Measurements from ENCODE around the gene TXNRD3.

Gene TXNRD3

GRCh38 chr3:126568776-126569342, 86.1 kb downstream of the TXNRD3 start:
- DNase-seq: no peak
- Histone ChIP-seq H3F3A (ENCODE audit: insufficient read depth, low read length) (no peaks in the 10 kb centered on the region), H3K9me2 (replicated peaks; ENCODE audit: insufficient read depth, low read length) (no peaks in the 10 kb centered on the region), H3K79me2 (ENCODE audit: low read length) (no peaks in the 10 kb centered on the region), H3K4me3 (ENCODE audit: low read length) (no peak overlapping the region), H3K27me3 (replicated peaks; ENCODE audit: insufficient read depth, low read length) (no peaks in the 10 kb centered on the region), H3K4me2 (ENCODE audit: low read depth, low read length) (no peak overlapping the region), H3K9me3 (replicated peaks; ENCODE audit: insufficient read depth, low read length) (no peaks in the 10 kb centered on the region), H3K27ac (ENCODE audit: low read length) (no peak overlapping the region), H4K20me1 (ENCODE audit: insufficient read depth, low read length) (no peaks in the 10 kb centered on the region), H3K4me1 (ENCODE audit: low read length) (no peaks in the 10 kb centered on the region), H3K9ac (ENCODE audit: low read length) (no peak overlapping the region), H2AFZ (ENCODE audit: low read length) (no peak overlapping the region), H3K36me3 (replicated peaks; ENCODE audit: insufficient read depth, low read length) (no peaks in the 10 kb centered on the region)
- TF ChIP-seq EZH2phosphoT487 (IDR thresholded peaks at IDR 0.05; ENCODE audit: low read length) (no peak), CTCF (IDR thresholded peaks at IDR 0.05; ENCODE audit: low read length) (no peak), EZH2 (optimal IDR thresholded peaks at IDR 0.05; ENCODE audit: low read depth, low read length) (no peak)

- H3K4me2 ChIP-seq (ENCODE audit: low read depth, low read length): no peak overlapping the region
- no peaks in the 10 kb centered on the region for H3K27me3 ChIP-seq (replicated peaks; ENCODE audit: insufficient read depth, low read length)
- H2AFZ ChIP-seq (ENCODE audit: low read length): no peak overlapping the region
- no peaks in the 10 kb centered on the region for H3K4me1 ChIP-seq (ENCODE audit: low read length)
- no peaks in the 10 kb centered on the region for H3K9me3 ChIP-seq (replicated peaks; ENCODE audit: insufficient read depth, low read length)
- no peaks in the 10 kb centered on the region for H4K20me1 ChIP-seq (ENCODE audit: insufficient read depth, low read length)
- H3K79me2 ChIP-seq (ENCODE audit: low read length): no peaks in the 10 kb centered on the region
- no peak overlapping the region for H3K27ac ChIP-seq (ENCODE audit: low read length)
- no peaks in the 10 kb centered on the region for H3K36me3 ChIP-seq (replicated peaks; ENCODE audit: insufficient read depth, low read length)
- H3K9ac ChIP-seq (ENCODE audit: low read length): no peak overlapping the region
- TF ChIP-seq CTCF (IDR thresholded peaks at IDR 0.05; ENCODE audit: low read length) (no peak), EZH2 (optimal IDR thresholded peaks at IDR 0.05; ENCODE audit: low read depth, low read length) (no peak), EZH2phosphoT487 (IDR thresholded peaks at IDR 0.05; ENCODE audit: low read length) (no peak)
- no peak for DNase-seq
- no peak overlapping the region for H3K4me3 ChIP-seq (ENCODE audit: low read length)
- H3F3A ChIP-seq (ENCODE audit: insufficient read depth, low read length): no peaks in the 10 kb centered on the region
- no peaks in the 10 kb centered on the region for H3K9me2 ChIP-seq (replicated peaks; ENCODE audit: insufficient read depth, low read length)
These were observed 87.1 kb downstream of the TXNRD3 start for GRCh38 chr3:126567696-126568438.

DNA sequence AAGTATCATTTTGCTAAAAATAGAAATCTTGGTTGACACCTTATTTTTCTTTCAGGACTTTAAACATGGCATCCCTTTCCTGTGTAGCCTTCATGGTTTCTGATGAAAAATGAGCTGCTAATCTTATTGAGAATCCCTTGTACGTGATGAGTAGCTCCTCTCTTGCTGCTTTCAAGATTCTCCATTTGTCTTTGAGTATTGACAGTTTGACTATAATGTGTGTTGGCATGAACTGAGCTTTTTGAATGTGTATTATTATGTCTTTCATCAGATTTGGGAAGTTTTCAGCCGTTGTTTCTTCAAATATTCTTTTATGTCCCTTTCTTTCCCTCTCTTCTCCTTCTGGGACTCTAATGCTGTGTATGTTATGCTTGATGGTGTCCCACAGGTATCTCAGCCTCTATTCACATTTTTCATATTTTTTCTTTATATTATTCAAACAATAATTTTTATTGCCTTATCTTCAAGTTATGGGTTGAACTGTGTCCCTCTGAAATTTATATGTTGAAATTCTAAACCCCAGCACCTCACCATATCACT, 92.1 kb downstream of the TXNRD3 start:
- Histone ChIP-seq H3K9me2 (replicated peaks; ENCODE audit: insufficient read depth, low read length) (no peaks in the 10 kb centered on the region), H4K20me1 (ENCODE audit: insufficient read depth, low read length) (no peaks in the 10 kb centered on the region), H3K79me2 (ENCODE audit: low read length) (no peaks in the 10 kb centered on the region), H3K9ac (ENCODE audit: low read length) (no peak overlapping the region), H3K27me3 (replicated peaks; ENCODE audit: insufficient read depth, low read length) (no peaks in the 10 kb centered on the region), H3K27ac (ENCODE audit: low read length) (no peak overlapping the region), H3K36me3 (replicated peaks; ENCODE audit: insufficient read depth, low read length) (no peaks in the 10 kb centered on the region), H3K9me3 (replicated peaks; ENCODE audit: insufficient read depth, low read length) (no peaks in the 10 kb centered on the region), H2AFZ (ENCODE audit: low read length) (no peak overlapping the region), H3K4me3 (ENCODE audit: low read length) (no peak overlapping the region), H3K4me1 (ENCODE audit: low read length) (no peaks in the 10 kb centered on the region), H3K4me2 (ENCODE audit: low read depth, low read length) (no peak overlapping the region), H3F3A (ENCODE audit: insufficient read depth, low read length) (no peaks in the 10 kb centered on the region)
- TF ChIP-seq EZH2phosphoT487 (IDR thresholded peaks at IDR 0.05; ENCODE audit: low read length) (no peak), EZH2 (optimal IDR thresholded peaks at IDR 0.05; ENCODE audit: low read depth, low read length) (no peak), CTCF (IDR thresholded peaks at IDR 0.05; ENCODE audit: low read length) (no peak)
- no peak for DNase-seq
